Myocyte (in vitro differentiated cells): ENCODE measurements around the gene SNX17. TPM values are rescaled to one million over a fixed set of nuclear protein-coding genes. Genes with fewer than 3 reads are reported as not detected.
"Not testable (repeated sequence)": the region's sequence is repeated elsewhere in the genome, so short reads cannot be mapped to it uniquely, and the experiment has no call there.

Source experiments
- DNase-seq: peaks from one replicate; pipeline ENCODE4 v3.0.0-alpha.2; 2012; ENCODE audit warnings: low read depth
- polyA plus RNA-seq: library from polyadenylated mRNA; unstranded; fragments of >200 nt; gene quantifications from one replicate; pipeline ENCODE4 v1.2.1, GENCODE V29; 2012; ENCODE audit warnings: missing spikeins
- total RNA-seq: library from RNA; depleted of rRNA; stranded (reverse); fragments of >200 nt; gene quantifications from 2 replicates; pipeline ENCODE4 v1.2.3, GENCODE V29; 2014

Gene SNX17, protein sequence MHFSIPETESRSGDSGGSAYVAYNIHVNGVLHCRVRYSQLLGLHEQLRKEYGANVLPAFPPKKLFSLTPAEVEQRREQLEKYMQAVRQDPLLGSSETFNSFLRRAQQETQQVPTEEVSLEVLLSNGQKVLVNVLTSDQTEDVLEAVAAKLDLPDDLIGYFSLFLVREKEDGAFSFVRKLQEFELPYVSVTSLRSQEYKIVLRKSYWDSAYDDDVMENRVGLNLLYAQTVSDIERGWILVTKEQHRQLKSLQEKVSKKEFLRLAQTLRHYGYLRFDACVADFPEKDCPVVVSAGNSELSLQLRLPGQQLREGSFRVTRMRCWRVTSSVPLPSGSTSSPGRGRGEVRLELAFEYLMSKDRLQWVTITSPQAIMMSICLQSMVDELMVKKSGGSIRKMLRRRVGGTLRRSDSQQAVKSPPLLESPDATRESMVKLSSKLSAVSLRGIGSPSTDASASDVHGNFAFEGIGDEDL
- total RNA-seq, result 155 and 159 TPM in 2 replicates
- polyA plus RNA-seq, result 158 TPM

DNA sequence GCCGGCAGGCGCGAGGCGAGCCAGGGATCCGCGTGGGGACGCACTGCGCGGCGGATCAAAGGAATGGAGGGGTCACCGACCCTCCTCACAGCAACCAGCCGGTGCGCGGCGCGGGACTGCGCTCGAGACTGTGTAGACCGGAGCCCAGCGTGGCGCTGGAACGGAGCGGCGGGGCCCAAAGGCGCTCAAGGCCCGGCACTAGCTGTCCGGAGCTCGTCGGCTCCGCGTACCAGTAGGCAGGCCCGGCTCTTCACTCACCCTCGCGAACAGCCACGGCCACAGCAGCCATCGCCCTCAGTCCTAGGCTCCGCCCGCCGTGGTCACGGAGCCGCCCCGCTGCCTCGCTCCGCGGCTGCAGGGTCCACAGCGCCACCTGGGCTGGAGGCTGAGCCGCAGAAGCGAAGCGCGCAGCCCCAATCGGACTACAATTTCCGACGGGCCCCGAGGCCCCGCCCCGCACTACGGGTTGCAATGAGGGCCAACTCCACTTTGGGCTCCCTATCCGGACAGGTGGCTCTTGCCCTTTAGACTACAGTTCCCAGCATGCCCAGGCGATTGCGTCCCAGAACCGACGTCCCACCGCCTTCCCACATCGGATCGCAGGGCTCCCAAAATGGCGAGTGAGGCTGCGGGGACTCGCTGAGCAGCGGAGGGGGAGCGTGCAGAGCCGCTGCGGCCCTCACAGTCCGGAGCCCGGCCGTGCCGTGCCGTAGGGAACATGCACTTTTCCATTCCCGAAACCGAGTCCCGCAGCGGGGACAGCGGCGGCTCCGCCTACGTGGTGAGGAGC is at the start of gene SNX17, which contains the start of gene EIF2B4:
TSS of gene SNX17 (plus strand) at position 591 of the 790 bp plus-strand sequence. CDS start at position 719, 128 bp downstream.
TSS of gene EIF2B4 (minus strand) at position 313 of the 790 bp plus-strand sequence. CDS start at position 289, 24 bp downstream.
- DNase-seq, result peak; percentile 100

DNA sequence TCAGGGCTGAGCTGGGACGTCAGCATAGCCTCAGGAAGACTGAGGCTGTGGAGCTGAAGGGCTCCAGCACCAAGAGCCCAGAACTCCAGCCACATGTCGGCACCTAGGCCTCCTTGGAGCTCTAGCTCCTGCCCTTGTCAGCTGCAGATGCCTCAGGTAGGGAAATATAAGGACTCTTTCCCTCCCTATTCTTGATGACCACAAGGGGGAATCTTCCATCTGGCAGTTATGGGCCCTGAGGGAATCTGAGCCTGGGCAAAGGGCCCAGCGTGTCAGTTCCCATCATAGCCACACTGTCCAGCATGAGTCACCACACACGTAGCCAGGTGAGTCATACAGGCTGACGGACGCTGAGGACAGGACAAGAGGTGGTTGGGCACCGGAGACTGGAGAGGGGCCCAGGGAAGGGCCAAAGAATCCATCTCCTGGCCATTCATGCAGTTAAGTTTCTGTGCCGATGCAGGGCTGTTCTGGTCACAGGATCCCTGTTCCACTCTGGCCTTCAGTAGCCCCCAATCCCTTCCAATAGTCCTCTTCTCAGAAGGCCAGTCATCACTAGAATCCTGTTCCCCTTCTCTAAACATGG is 49.4 kb upstream of the SNX17 start:
- peak; percentile 97 for DNase-seq

DNA sequence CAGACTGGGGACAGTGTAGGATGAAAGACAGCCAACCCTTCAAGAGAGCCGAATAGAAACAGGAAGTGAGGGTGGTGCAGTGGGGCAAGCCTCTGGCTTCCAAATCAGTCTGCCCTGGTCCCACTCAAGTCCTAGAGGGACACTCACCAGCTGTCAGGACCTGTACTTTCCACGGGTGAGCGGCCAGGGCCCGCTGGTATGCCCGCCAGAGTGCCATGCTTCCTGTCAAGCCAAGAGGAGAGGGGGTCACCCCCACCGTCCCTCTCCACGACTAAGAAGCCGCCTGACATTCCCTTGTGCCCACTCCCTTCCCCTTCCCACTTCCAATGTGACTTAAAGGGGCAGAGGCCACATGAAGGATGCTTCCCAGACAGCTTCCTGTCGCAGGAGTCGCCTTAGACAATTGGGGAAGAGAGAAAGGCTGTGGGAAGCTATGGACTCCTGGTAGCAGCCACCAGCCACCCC is 48.1 kb upstream of the SNX17 start:
- DNase-seq, result peak; percentile 34

DNA sequence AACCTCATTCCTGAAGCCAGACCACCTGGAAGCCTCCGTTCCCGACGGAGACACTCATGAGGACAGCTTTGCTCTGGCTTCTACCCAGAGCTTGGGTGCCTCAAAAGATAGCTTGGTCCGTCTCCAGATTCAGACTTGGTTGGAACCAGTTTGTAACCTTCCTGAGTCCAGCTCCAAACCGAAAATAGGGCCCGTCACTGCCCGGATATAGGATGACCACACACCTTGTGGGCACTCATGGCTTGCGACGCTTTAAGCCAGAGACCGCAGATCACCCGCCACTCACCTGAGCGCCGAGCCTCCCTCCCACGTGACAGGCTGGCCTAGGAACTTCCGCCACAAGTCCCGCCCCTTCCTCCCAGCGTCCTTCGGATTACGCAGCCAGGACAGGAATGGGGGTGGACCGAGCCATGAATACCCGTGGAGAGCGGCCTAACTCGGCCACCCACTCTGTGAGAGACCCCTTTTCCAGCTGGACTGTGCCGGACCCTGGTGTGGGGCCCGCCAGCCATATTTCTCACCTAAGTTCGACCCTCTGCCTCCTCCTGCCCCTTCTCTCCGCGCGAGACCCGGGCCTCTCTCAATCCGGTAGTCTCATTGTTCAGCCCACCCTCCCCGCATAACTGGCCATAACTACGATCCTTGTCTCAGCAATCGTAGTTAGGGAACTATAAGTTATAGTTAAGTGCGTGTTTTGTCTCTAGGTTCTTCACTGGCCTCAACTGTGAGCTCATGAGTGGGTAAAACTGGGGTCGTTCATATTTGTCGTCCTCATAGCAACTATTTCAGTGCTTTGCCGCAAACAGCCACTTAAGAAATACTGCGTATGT is 47.4 kb upstream of the SNX17 start, which contains the start of gene MPV17:
TSS of gene MPV17 (minus strand) at position 332 of the 830 bp plus-strand sequence. CDS start 580 bp downstream, outside the sequence.
- peak; percentile 93 for DNase-seq

DNA sequence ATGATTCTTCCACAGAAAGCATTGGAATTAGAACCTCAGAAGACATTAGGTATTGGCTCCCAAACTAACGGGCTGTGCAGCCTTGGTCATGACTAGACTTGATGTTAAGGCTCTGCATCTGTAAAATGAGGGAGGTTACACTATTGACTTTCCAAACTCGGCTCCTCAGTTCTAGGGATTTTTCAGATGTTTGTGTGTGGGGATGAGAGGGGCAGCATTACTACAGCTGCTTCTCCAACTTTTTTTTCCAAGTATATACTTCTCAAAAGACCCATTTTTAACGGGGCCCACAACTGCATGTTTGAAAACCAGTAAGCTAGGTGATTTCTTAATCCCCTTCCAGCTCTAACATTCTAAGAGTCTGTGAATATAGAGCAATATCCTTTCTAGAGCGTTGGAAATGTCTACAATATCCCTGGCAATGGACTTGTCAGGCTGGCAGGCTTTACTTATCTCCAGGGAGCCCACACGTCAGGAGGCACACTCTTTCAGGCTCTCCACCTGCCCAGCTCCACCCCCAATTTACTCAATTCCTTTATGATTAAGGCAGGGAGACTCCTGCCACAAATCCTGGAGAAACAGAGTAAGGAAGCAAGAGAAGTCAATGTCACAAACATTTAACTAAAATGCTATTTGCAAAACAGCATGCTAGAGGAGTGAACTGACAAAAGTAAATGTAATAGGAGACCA is 46.7 kb upstream of the SNX17 start:
- DNase-seq, result no peak

DNA sequence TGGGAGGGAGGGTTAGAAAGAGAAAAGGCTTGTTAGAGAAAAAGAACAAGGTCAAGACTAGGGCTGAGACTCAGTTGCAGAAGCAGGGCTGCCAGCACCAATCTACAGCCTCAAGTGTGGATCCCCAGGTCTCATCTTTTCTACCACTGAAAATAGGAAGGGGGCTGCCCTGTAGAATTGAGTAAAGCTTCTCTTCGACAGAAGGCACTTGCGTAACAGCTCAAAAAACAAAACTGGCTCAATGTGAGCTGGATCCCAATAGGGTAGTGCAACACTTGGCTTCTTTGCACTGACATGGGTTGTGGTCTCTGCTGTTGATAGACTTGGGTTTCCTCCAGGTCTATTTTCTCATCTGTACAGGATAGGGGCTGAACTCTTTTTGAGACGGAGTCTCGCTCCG is 45.7 kb upstream of the SNX17 start:
- no peak for DNase-seq

DNA sequence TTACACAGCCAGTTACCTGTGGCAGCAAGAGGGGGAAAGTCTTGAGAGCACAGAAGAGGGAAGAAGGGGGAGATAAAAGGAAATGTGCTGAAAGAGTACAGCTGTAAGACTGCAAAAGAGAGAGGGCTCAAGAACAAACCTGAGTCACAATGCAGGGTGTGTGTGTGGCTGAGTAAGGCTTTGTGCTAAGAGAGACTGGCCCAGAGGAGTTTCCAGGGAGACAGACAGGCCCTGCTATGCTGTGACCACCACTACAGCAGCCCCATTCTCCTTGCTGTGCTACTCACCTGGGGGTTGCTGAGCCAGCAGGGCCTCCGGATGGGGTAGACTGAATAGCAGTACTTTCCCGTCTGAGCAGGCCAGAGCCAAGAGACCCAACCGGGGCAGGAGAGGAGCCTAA is 35.1 kb upstream of the SNX17 start:
- DNase-seq, result no peak

DNA sequence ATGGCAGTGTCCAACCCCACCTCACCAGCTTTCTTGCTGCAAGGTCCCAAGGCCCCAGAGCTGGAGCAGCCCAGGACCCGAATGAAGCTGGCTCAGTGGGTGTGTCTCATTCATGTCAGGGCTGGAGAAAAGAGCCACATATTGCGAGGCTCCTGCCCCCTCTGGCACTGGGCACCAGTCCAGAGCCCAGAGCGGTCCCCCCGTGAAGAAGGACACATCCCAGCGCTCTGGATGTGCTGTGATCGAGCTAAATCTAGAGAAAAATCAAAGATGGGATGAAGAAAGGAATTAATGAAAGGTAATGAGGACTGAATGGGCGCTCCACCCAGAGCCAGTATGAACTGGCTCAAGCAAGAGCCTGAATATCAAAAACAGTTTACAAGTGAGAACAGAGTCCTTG is 34.2 kb upstream of the SNX17 start:
- no peak for DNase-seq

DNA sequence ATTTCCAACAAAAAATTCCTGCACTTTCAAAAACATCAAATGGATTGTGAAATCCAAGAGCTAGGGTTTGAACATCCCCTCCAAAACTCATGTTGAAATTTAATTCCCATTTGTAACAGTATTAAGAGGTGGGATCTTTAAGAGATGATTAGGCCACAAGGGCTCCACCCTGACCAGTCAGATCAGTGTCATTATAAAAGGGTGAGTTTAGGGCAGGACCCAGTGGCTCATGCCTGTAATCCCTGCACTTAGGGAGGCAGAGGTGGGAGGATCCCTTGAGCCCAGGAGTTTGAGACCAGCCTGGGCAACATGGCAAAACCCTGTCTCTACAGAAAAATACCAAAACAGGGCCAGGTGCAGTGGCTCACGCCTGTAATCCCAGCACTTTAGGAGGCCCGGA is 22.8 kb upstream of the SNX17 start:
- no peak for DNase-seq

DNA sequence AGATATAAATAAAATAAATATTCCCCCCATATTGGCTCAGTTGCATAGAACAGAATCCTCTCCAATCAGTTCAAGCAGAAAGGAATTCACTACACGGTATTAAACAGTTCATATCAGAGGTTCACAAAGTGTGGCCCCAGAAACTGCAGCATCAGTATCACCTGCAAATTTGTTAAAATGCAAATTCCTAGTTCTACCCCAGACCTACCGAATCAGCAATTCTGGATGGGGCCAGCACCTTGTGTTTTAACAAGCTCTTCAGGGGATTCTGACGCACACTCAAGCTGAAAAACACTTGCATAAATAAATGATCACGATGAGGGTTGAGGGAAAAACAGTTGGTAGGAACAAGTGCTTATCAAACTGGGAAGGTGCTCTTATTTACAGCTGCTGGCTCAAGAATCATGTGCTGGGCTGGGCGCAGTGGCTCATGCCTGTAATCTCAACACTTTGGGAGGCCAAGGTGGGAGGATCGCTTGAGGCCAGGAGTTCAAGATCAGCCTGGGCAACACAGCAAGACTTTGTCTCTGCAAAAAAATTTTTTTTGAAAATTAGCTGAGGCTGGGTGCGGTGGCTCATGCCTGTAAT is 20.2 kb upstream of the SNX17 start:
- DNase-seq, result no peak

DNA sequence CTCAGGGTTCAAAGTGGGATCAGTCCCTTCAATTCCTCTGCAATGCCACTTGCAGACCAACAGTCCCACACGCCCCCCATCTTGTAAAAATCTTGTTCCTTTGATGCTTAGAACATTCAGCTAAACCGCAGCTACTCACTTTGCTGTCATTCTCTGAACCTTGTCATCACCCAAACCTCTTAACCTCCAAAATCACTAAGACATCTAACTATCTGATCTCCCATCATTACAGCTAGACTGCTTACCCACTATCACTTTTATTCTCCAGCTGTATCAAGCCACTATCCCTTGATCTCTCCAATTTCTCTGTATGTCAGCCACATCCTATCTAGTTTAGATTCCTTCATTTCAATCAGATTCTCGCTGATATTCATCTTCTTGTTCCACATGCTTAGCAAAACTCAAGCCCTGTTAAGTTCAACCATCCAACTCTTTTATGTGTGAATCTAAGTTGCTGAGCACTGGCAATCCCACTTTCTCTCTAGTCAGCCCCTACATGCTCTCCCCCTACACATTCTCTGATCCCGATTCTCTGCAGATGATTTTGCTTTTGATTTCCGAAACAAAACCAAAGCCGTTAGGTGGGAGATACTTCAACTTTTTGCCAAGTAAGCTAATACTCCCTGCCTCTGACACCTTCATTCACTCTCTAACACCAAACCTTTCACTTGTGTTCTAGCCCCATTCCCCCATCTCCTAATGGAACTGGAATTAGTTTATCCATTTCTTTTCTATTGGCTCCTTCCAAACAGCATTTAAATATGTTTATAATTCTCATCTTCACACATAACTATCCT is 18.4 kb upstream of the SNX17 start:
- no peak for DNase-seq

DNA sequence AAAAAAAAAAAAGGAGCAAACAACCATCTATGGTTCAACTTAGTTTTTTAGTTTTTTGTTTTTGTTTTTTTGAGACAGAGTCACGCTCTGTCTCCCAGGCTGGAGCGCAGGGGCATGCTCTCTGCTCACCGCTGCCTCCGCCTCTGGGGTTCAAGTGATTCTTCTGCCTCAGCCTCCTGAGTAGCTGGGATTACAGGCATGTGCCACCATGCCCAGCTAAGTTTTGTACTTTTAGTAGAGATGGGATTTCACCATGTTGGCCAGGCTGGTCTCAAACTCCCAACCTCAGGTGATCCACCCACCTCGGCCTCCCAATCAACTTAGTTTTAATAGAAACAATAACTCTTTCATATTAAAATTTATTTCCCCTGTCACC is 17.0 kb upstream of the SNX17 start:
- not testable (repeated sequence) for DNase-seq

DNA sequence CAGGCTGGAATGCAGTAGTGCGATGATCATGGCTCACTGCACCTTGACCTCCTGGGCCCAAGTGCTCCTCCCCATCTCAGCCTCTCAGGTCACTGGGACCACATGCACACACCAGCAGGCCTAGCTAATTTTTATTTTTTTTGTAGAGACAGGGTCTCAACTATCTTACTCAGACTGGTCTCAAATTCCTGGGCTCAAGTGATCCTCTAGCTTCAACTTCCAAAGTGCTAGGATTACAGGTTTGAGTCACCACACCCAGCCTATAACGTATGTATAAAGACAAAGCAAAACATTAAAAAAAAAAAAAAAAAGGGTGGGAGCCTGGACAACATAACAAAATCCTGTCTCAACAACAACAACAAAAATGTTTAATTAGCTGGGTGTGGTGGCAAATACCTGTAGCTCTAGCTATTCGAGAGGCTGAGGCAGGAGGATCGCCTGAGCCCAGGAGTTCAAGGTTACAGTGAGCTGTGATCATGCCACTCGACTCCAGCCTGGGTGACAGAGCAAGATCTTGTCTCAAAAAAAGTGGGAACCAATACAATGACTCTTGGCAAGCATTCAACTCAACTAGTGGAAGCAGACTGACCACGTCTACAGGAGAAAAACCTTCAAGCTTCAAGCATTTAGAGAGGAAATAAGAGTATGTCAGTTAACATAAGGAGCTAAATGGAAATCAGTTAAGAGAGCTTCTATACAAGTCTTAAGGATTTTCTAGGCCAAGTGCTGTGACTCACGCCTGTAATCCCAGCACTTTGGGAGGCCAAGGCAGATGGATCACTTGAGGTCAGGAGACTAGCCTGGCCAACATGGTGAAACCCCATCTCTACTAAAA is 16.4 kb upstream of the SNX17 start:
- peak; percentile 56 for DNase-seq

DNA sequence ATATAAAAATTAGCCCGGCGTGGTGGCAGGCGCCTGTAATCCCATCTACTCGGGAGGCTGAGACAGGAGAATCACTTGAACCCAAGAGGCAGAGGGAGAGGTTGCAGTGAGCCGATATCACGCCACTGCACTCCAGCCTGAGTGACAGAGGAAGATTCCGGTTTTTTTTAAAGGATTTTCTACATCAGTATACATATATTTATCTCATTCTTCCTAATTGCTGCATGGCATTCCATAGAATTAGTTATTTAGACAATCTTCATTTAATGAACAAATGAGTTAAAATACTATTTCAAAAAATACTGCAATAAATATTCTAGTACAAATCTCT is 15.9 kb upstream of the SNX17 start:
- no peak for DNase-seq

DNA sequence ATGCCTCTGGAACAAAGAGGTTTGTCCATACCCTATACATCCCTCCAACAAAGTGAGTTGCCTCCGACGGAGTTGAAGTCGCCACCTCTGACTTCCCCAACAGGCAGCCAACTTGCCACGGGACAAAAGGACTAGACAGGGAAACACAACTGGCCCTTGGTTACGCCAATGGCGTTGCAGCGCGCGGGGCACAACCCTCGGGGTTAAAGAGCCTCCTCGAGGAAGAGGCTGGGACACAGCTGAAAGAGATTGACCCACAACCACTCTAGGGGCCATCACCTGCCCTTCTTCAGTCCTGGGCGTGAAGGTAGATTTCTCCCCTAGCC is 14.4 kb upstream of the SNX17 start:
- DNase-seq, result peak; percentile 60

DNA sequence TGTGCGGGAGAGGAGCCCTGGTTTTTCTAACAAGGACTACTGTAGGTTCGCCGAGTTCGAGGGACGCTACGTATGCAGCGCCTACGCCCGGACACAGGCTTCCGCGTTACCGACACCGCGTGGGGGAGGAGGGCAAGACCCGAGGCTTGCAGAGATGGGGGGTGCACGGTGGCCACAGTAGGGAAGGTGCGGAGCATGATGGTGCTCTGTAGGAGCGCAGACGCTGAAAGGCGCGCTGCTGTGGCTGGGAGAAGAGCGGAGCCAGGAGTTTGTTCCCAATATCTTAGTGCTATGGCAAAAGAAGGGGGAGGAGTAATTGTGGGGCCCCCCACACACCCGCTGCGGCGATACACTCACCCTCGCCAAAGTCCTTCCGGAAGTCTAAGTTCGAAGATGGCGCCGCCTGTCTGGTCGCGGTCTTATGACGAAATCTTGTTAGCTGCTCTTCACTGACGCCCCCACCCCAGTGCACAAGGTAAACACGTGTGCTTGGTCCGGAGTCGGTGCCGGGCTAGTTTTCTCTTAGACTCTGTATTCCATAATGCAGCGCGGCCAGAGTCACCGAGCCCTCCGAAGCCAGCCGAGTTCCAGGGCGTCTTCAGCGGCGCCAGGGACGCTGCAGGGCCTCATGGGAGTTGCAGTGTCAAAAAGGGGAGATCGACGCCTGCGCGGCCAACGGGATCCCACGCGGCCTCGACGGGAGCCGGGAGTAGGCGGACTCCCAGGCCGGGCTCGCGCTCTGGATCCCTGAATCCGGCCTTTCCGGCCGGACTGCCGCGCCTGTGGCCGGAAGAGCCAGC is 13.8 kb upstream of the SNX17 start, which contains the start of gene GTF3C2:
TSS of gene GTF3C2 (minus strand) at position 383 of the 800 bp plus-strand sequence. CDS start 13,210 bp downstream, outside the sequence.
- DNase-seq, result peak; percentile 97
